Measurements from ENCODE around the gene UBE3A.

DNA sequence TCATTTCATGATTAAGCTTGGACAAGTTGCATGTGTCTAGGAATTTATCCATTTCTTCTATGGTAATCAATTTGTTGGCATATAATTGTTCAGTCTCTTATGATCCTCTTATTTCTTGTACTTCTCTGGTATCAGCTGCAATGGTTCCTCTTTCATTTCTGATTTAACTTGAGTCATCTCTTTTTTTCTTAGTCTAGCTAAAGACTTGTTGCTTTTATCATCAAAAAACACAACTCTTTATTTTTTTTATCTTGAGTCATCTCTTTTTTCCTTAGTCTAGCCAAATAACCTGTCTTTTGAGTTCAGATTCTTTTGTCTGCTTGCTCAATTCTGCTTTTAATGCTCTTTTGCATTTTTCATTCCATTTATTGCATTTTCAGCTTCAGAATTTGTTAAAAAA lies 37.3 kb downstream of the UBE3A start:
- TF ChIP-seq NFRKB (IDR thresholded peaks at IDR 0.05) = no peak
- no peak for TF ChIP-seq BHLHE40 (IDR thresholded peaks at IDR 0.05; ENCODE audit: borderline replicate concordance)
- no peak for TF ChIP-seq FOXK2 (IDR thresholded peaks at IDR 0.05)
- TF ChIP-seq TARDBP (IDR thresholded peaks at IDR 0.05) = no peak
- TF ChIP-seq SUZ12 (IDR thresholded peaks at IDR 0.05) = no peak

Data from HEK293T (cell line).